HL-60/S4 treated with retinoic acid at 250 ng/mL for 4 days and 3 days (cell line): Measurements from ENCODE around the gene FXYD4.

Source experiments
- in situ Hi-C: fragments of 300-500 bp; cut with MboI; formaldehyde crosslinking; loops from 2 replicates; pipeline ENCODE4 v1.7.0; 2022; ENCODE audit warnings: low sequenced_read_pairs

FXYD4 gene

GRCh38 chr10:43394868-43395267 is 23.4 kb downstream of the FXYD4 start:
- in situ Hi-C loops, result no loop called here

DNA sequence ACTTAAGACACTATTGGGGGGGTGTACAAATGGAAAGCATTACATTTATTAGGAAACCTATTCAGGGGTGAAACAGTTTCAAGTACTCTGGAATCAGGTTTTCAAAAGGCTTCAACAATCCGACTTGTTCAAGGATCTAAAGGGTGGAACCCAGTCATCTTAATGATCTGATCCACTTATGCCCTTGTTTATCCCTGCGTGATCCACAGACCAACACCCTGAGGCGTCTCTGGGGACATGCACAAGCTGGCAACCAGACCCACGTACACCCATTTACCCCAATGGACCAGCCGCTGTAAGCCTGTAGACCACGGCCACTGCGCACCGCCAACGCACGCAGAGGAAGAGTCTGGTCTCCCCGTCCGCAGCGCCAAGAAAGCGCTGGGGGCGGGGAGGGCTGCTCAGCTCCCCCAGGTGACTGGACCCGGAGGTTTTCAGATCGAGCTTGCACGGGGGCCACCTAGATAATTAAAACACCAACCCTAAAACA is 24.2 kb downstream of the FXYD4 start:
- in situ Hi-C loops, result no loop called here

DNA sequence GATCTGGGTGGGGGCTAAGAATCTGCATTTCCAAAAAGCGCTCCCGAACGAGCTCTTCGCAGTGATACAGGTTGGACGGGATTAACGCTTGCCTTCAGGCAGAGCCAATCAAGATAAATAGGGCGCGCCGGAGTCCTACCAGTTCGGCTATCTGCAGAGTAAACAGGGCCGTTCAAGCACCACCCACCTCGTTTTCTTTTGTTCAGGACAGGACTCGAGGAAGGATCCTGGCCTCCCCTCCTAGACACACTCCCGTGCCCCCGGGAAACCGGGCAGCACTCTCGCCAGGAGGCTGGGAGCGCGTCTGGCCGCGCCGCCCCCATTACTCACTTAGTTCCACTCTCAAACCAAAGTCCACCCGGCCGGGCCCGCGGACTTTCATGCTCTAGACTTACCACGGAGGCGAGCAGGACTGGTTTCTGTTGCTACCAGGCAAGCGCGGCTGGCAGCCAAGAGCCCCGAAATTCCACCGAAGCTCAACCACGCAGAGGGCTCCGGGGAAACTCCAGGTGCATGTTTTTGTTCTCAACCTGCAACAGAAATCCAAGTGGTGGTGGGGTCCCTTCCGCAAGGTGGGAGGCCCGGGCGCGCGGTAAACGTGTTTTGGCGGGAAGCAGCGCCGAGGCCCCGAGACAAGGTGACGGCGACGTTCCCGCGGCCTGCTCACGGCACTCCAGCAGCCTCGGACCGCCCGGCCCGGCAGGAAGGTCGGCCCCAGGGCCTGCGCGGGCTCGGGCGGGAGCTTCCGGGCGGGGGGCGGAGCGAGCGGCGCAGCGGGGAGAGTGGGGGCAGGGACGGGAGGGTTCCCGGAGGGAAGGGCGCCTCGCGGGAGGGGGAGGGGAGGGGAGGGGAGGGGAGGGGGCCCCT is 24.9 kb downstream of the FXYD4 start:
- in situ Hi-C loops, result no loop called here

DNA sequence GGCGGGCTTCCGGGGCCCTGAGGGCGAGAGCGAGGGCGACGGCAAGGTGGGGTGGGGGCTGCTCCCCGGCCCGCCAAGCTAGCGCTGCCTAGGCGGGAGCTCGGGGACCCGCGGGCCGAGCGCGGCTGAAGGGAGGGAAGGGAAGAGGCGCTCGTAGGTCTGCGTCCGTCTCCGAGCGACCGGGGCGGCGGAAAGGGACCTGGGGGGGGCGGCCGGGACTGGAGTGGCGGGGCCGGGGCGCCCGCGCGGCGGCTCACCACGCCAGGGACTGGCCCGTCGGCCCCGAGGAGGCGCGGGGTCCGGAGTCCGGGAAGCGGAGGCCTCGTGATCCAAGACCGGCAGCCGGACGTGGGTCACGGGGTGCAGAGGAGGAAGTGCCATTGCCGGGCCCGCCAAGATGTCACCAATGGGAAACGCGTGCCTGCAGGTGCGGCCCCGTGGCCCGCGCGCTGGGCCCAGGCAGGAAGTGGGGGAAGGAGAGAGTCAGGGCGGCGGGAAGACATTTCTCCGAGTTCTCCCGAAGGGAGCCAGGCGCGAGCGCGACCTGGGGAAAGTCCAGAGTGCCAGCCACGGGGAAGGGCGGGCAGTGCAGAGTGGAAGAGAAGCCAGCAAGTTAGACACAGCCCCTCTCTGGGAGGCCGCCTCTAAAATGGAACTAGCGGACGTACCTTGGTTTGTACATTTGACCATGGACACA is 25.6 kb downstream of the FXYD4 start:
- in situ Hi-C loops, result no loop called here

GRCh38 chr10:43398939-43399319 is 27.5 kb downstream of the FXYD4 start:
- in situ Hi-C loops, result no loop called here

- in situ Hi-C loops, result loop anchor here (25.0 kb wide), 1 partner anchor 1563 kb away; the partner anchor contains the start of gene RASSF4
These were observed 28.2 kb downstream of the FXYD4 start for GRCh38 chr10:43399320-43400310.

DNA sequence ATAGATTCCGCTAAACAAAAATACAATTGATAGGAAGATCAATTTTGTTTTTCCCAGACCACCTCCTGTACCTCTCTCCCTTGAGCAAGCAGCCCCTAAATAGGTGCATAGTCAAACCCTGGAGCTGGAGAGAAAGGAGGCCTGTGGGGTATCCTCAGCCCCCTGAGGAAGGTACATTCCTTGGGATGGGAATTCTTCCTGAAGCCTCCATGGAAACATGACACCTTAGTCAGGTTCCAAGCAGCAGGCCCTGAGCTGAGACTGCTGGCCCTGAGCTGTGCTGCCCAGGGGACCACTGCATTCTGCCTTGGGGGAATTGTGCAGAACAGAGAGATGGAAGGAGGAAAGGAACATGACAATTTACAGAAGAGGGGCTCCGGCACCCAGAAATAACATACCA is 30.2 kb downstream of the FXYD4 start:
- in situ Hi-C loops, result loop anchor here (25.0 kb wide), 1 partner anchor 1561 kb away; the partner anchor contains the start of gene RASSF4

- in situ Hi-C loops, result loop anchor here (25.0 kb wide), 1 partner anchor 1560 kb away; the partner anchor contains the start of gene RASSF4
These were observed 30.7 kb downstream of the FXYD4 start for GRCh38 chr10:43402176-43402575.

- in situ Hi-C loops, result loop anchor here (25.0 kb wide), 1 partner anchor 1559 kb away; the partner anchor contains the start of gene RASSF4
These were observed 31.5 kb downstream of the FXYD4 start for GRCh38 chr10:43402880-43403452.

GRCh38 chr10:43403911-43404703 is 32.7 kb downstream of the FXYD4 start:
- in situ Hi-C loops, result loop anchor here (25.0 kb wide), 1 partner anchor 1558 kb away; the partner anchor contains the start of gene RASSF4

DNA sequence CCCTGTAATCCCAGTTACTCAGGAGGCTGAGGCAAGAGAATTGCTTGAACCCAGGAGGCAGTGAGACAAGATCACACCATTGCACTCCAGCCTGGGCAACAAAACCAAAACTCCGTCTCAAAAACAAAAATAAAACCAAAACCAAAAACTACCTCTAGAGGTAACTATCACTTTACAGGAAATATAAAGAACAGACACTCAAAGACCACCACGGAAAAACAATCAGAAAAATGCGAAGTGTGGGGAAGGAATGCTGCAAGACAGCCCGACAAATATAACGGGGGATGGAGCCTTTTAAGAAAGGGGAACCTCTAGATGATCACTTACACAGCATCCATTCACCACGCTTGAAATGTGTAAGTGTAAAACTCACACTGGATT is 33.3 kb downstream of the FXYD4 start:
- in situ Hi-C loops, result loop anchor here (25.0 kb wide), 1 partner anchor 1558 kb away; the partner anchor contains the start of gene RASSF4

GRCh38 chr10:43407148-43407575 is 35.7 kb downstream of the FXYD4 start:
- in situ Hi-C loops, result loop anchor here (25.0 kb wide), 1 partner anchor 1555 kb away; the partner anchor contains the start of gene RASSF4

DNA sequence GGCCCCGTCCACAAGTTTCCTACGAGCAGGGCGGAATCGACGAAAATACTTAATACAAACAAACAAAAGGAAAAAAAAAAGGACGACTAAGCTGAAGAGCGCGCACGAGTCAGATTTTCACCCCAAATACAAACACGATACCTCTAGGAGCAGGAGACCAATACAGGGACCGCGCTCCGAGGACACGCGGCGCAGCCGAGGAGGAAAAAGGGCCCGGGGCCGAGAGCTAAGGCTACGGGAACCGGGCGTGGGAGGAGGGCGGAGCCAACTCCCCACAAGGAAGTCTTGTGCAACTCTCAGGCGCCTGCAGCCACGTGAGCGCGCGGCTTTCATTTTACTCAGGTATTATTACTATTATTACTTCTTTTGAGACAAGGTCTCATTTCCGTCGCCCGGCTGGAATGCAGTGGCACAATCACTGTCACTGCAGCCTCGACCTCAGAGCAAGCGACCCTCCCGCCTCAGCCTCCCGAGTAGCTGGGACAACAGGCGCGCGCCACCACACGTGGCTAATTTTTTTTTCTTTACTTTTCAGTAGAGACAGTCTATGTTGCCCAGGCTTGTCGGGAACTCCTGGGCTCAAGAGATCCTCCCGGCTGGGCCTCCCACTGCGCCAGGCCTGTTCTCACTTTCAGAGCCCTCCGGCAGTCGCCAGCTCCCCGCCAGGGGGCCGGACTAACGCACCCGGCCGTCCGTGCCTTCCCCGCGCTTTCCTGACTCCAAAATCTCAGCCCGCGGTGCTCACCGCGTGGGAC is 36.3 kb downstream of the FXYD4 start:
- in situ Hi-C loops, result loop anchor here (25.0 kb wide), 1 partner anchor 1555 kb away; the partner anchor contains the start of gene RASSF4

DNA sequence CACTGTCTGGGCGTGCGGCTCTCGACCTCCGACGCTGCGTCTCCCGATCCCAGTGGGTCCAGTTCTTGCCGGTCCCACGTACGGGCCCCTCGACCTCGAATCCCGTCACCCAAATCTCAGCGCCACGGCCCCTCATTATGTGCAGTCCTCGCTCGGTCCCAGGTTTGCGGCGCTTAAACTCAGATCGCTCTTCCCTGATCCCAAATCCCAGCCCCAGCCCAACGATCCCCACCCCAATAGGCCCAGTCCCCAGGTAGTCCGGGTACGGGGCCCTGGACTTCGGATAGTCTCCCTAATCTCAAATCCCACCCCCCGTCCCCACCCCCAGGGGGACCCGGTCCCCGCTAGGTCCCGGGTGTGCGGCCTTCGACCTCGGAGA is 36.9 kb downstream of the FXYD4 start:
- in situ Hi-C loops, result loop anchor here (25.0 kb wide), 1 partner anchor 1554 kb away; the partner anchor contains the start of gene RASSF4

GRCh38 chr10:43408710-43409384 is 37.4 kb downstream of the FXYD4 start, which contains the start of gene HNRNPF:
Gene HNRNPF (minus strand): TSS chr10:43409186. CDS start chr10:43387884, 21,302 bp downstream.
- in situ Hi-C loops, result loop anchor here (25.0 kb wide), 1 partner anchor 1553 kb away; the partner anchor contains the start of gene RASSF4

- in situ Hi-C loops, result loop anchor here (25.0 kb wide), 1 partner anchor 1553 kb away; the partner anchor contains the start of gene RASSF4
These were observed 38.1 kb downstream of the FXYD4 start for GRCh38 chr10:43409385-43410109.

DNA sequence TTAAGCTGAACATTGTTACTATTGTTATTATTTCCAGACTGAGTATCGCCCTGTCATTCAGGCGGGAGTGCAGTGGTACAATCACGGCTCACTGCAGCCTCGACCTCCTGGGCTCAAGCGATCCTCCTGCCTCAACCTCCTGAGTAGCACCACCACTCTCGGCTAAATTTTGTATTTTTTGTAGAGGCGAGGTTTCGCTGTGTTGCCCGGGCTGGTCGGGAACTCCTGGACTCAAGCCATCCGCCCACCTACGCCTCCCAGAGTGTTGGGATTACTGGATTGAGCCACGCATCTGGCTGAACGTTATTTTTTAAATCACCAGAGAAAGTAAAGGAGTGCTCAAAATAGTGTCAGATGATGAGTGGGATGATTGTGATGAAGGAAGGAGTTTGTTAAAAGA is 38.9 kb downstream of the FXYD4 start:
- in situ Hi-C loops, result loop anchor here (25.0 kb wide), 1 partner anchor 1552 kb away; the partner anchor contains the start of gene RASSF4
